IMR-90 (cell line): ENCODE data around the gene CDS2. TPM values are rescaled to one million over a fixed set of nuclear protein-coding genes. Genes with fewer than 3 reads are reported as not detected.

Source experiments
- ATAC-seq: fragments of 200-7000 bp; cut with Tn5 transposase; 2 replicates; pipeline ENCODE4 v1.9.1; 2020; ENCODE audit warnings: low read depth, mild to moderate bottlenecking, moderate library complexity
- BruUV-seq: library from RNA; stranded (reverse); fragments of 400-500 nt; replicated peaks from 2 replicates; lab custom pipeline; 2021; lab: Mats Ljungman, UMichigan
- CTCF ChIA-PET: fragments of 300-600 bp; formaldehyde crosslinking; extraction: SDS; loops from one replicate; lab custom pipeline; 2021; ENCODE audit warnings: antibody characterized with exemption; lab: Yijun Ruan, JAX
- POLR2A ChIA-PET: fragments of 300-600 bp; sonication (Branson Sonifier 250); formaldehyde crosslinking; loops from one replicate; lab custom pipeline; 2022; ENCODE audit warnings: antibody characterized with exemption; ENCODE audit not compliant: unreplicated experiment; lab: Charles Lee
- DNase-seq: peaks from one replicate; pipeline ENCODE4 v3.0.0; 2013
- H2AFZ ChIP-seq: replicated peaks from 2 replicates; pipeline ENCODE3; 2013; ENCODE audit warnings: low read length, mild to moderate bottlenecking; ENCODE audit not compliant: poor library complexity
- H2AK5ac ChIP-seq: 2 replicates; pipeline ENCODE4 v1.6.1; 2013; ENCODE audit warnings: low read depth, low read length, inconsistent platforms
- H2AK9ac ChIP-seq: replicated peaks from 2 replicates; pipeline ENCODE3; 2013; ENCODE audit warnings: mild to moderate bottlenecking, low read depth, low read length, moderate library complexity; ENCODE audit not compliant: poor library complexity
- H2BK120ac ChIP-seq: 2 replicates; pipeline ENCODE4 v1.6.1; 2013; ENCODE audit warnings: low read depth, low read length, inconsistent platforms
- H2BK15ac ChIP-seq: 3 replicates; pipeline ENCODE4 v1.6.1; 2013; ENCODE audit warnings: low read depth, low read length, inconsistent platforms
- H2BK20ac ChIP-seq: 2 replicates; pipeline ENCODE4 v1.6.1; 2013; ENCODE audit warnings: low read depth, mild to moderate bottlenecking, inconsistent platforms, low read length, moderate library complexity
- H2BK5ac ChIP-seq: 2 replicates; pipeline ENCODE4 v1.6.1; 2013; ENCODE audit warnings: mild to moderate bottlenecking, low read depth, low read length, inconsistent platforms; ENCODE audit not compliant: poor library complexity, severe bottlenecking
- H3K14ac ChIP-seq: replicated peaks from 2 replicates; pipeline ENCODE4 v1.6.1; 2013; ENCODE audit warnings: low read depth, low read length, inconsistent platforms
- H3K18ac ChIP-seq: 2 replicates; pipeline ENCODE4 v1.6.1; 2013; ENCODE audit warnings: low read depth, low read length, control low read depth
- H3K23ac ChIP-seq: 2 replicates; pipeline ENCODE4 v1.6.1; 2013; ENCODE audit warnings: low read depth, low read length, inconsistent platforms
- H3K27ac ChIP-seq: 2 replicates; pipeline ENCODE4 v1.5.1; 2013; ENCODE audit warnings: mild to moderate bottlenecking, control low read depth, low read length; ENCODE audit not compliant: insufficient read depth
- H3K27me3 ChIP-seq: 2 replicates; pipeline ENCODE4 v1.6.1; 2013; ENCODE audit warnings: low read length; ENCODE audit not compliant: control insufficient read depth, insufficient read depth
- H3K36me3 ChIP-seq: 2 replicates; pipeline ENCODE4 v1.6.1; 2013; ENCODE audit warnings: low read length, mixed read lengths; ENCODE audit not compliant: control insufficient read depth, insufficient read depth
- H3K4ac ChIP-seq: 2 replicates; pipeline ENCODE4 v1.6.1; 2013; ENCODE audit warnings: low read depth, low read length, inconsistent platforms
- H3K4me1 ChIP-seq: 2 replicates; pipeline ENCODE4 v1.6.1; 2013; ENCODE audit warnings: low read length, mixed read lengths; ENCODE audit not compliant: control insufficient read depth, insufficient read depth
- H3K4me2 ChIP-seq: 2 replicates; pipeline ENCODE4 v1.6.1; 2013; ENCODE audit warnings: low read depth, mild to moderate bottlenecking, control low read depth, low read length, moderate library complexity
- H3K4me3 ChIP-seq: 2 replicates; pipeline ENCODE4 v1.5.1; 2013; ENCODE audit warnings: low read depth, mild to moderate bottlenecking, control low read depth, low read length, moderate library complexity; ENCODE audit not compliant: insufficient read depth
- H3K56ac ChIP-seq: 2 replicates; pipeline ENCODE4 v1.6.1; 2013; ENCODE audit warnings: low read length, inconsistent platforms; ENCODE audit not compliant: insufficient read depth; ENCODE audit errors: extremely low read depth
- H3K79me1 ChIP-seq, 2 experiments: 2 replicates each; pipeline ENCODE4 v1.6.1; 2013; ENCODE audit warnings: low read length in 2 of 2, inconsistent platforms in 1 of 2, low read depth in 1 of 2
- H3K9ac ChIP-seq: 2 replicates; pipeline ENCODE4 v1.6.1; 2013; ENCODE audit warnings: low read depth, low read length, control low read depth
- H3K9me1 ChIP-seq: 2 replicates; pipeline ENCODE4 v1.6.1; 2013; ENCODE audit warnings: low read length, inconsistent platforms; ENCODE audit not compliant: insufficient read depth
- H3K9me3 ChIP-seq: 2 replicates; pipeline ENCODE4 v1.6.1; 2013; ENCODE audit warnings: low read length; ENCODE audit not compliant: control insufficient read depth, insufficient read depth
- H4K20me1 ChIP-seq: 2 replicates; pipeline ENCODE4 v1.6.1; 2013; ENCODE audit warnings: low read length, inconsistent platforms; ENCODE audit not compliant: insufficient read depth
- H4K5ac ChIP-seq: 2 replicates; pipeline ENCODE4 v1.6.1; 2013; ENCODE audit warnings: mild to moderate bottlenecking, low read depth, low read length, control low read depth
- H4K8ac ChIP-seq, 2 experiments: 2 replicates each; pipeline ENCODE4 v1.6.1; 2013; ENCODE audit warnings: low read depth in 2 of 2, low read length in 2 of 2, control low read depth in 1 of 2, inconsistent platforms in 1 of 2
- H4K91ac ChIP-seq: 2 replicates; pipeline ENCODE4 v1.6.1; 2013; ENCODE audit warnings: low read depth, low read length, inconsistent platforms; ENCODE audit not compliant: insufficient read depth
- MAZ ChIP-seq: IDR thresholded peaks from 2 replicates; pipeline ENCODE4 v1.6.1; 2012; ENCODE audit warnings: low read depth, mild to moderate bottlenecking, low read length, improper control_type of control experiment, moderate library complexity, borderline replicate concordance
- MXI1 ChIP-seq: IDR thresholded peaks from 2 replicates; pipeline ENCODE4 v1.6.1; 2012; ENCODE audit warnings: low read depth, mild to moderate bottlenecking, low read length, moderate library complexity, borderline replicate concordance
- RAD21 ChIP-seq: IDR thresholded peaks from 2 replicates; pipeline ENCODE4 v1.6.1; 2012; ENCODE audit warnings: low read length, improper control_type of control experiment
- RCOR1 ChIP-seq: IDR thresholded peaks from 2 replicates; pipeline ENCODE4 v1.6.1; 2012; ENCODE audit warnings: mild to moderate bottlenecking, low read length, improper control_type of control experiment; ENCODE audit not compliant: insufficient replicate concordance
- WGBS, 2 experiments: methylation state at CpG; one replicate each; pipeline versions ENCODE4 v1.1.5 to v1.1.7; 2013; ENCODE audit warnings: missing lambda C conversion rate in 2 of 2; ENCODE audit not compliant: insufficient read length in 1 of 2; ENCODE audit errors: extremely low coverage in 2 of 2; 5-methylcytosine and 5-hydroxymethylcytosine counted together
- dilution Hi-C: fragments of 300-500 bp; cut with HindIII; formaldehyde crosslinking; loops from one replicate; pipeline ENCODE4 v1.14.3; 2018; ENCODE audit warnings: low sequenced_read_pairs; ENCODE audit not compliant: unreplicated experiment
- in situ Hi-C: fragments of 300-500 bp; cut with MboI; formaldehyde crosslinking; loops from 3 replicates; pipeline ENCODE4 v1.14.3; 2019; ENCODE audit warnings: low sequenced_read_pairs, inconsistent platforms, mixed read lengths
- intact Hi-C: fragments of 100-400 bp; cut with micrococcal nuclease; formaldehyde crosslinking; loops from 2 replicates; pipeline ENCODE4 v1.10.0; 2022
- polyA plus RNA-seq, 3 experiments: library from polyadenylated mRNA; depleted of rRNA; stranded (reverse); fragments of >200 nt; gene quantifications; 2 replicates each; pipeline ENCODE4 v1.2.3, GENCODE V29; 2012; ENCODE audit warnings: low replicate concordance in 1 of 3
- total RNA-seq: library from RNA; depleted of rRNA; stranded (reverse); fragments of >200 nt; gene quantifications from 2 replicates; pipeline ENCODE4 v1.2.3, GENCODE V29; 2012

CDS2 gene
- total and polyA plus RNA-seq, 2 of the 4 experiments (the other 2 are of a cell fraction): 17.0 to 47.1 TPM

DNA sequence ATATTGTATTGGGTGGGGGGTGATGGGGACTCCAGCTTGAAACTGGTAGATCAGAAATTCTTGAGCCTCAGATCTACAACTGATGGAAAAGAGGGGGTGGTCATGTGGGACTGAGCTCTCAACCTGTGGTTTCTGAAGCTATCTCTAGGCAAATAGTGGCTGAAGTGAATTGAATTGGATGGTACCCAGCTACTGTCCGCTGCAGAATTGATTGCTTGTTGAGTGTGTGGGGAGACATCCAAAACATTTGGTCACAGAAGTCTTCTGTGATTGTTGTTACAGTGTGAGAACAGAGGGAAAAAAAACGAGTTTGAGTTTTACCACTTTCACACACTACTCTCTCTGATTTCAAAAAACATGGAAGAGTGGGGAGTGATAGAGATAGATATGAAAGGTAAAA lies 14.8 kb downstream of the CDS2 start:
- ChIA-PET POLR2A (no interaction called here), CTCF (no interaction called here)
- H3K27ac ChIP-seq: no peak overlapping the region
- no peak overlapping the region for H3K4me3 ChIP-seq
- no peak overlapping the region for H3K14ac ChIP-seq
- H3K27me3 ChIP-seq: no peaks in the 10 kb centered on the region
- no peak overlapping the region for H2BK5ac ChIP-seq
- no peaks in the 10 kb centered on the region; the same call in 1 of the 2 replicates for H3K36me3 ChIP-seq
- no peak overlapping the region for H3K56ac ChIP-seq
- H3K9ac ChIP-seq: no peak overlapping the region
- dilution Hi-C loops (no loop called here), intact Hi-C loops (loop anchor here (5.0 kb wide), 1 partner anchor 41 kb away; no protein-coding TSS in a partner anchor), in situ Hi-C loops (no loop called here)
- no peak overlapping the region for H2BK120ac ChIP-seq
- WGBS, 2 experiments: no CpG with 5 or more reads among the region's 2 CpGs
- H3K18ac ChIP-seq: no peak overlapping the region
- H2BK15ac ChIP-seq: no peak overlapping the region
- H2AK5ac ChIP-seq: no peak overlapping the region
- no peak overlapping the region for H4K5ac ChIP-seq
- no peak overlapping the region for H2AK9ac ChIP-seq
- H4K8ac ChIP-seq: no peak overlapping the region
- no peak overlapping the region for H2BK20ac ChIP-seq
- DNase-seq (no peak), ATAC-seq (no peak)
- H3K23ac ChIP-seq: no peak overlapping the region; the same call in 1 of the 2 replicates
- H3K9me3 ChIP-seq: no peaks in the 10 kb centered on the region
- no peak overlapping the region for H4K91ac ChIP-seq
- H4K20me1 ChIP-seq: peaks cover 40% of the 10 kb centered on the region
- no peak overlapping the region for H2AFZ ChIP-seq
- H3K4ac ChIP-seq: no peak overlapping the region
- TF ChIP-seq MXI1 (no peak), RCOR1 (no peak), RAD21 (no peak), MAZ (no peak)
- peaks cover 8% of the 10 kb centered on the region for H3K4me1 ChIP-seq
- H3K9me1 ChIP-seq: peaks cover 24% of the 10 kb centered on the region
- no TSS peak for BruUV-seq
- peaks cover 41 to 91% of the 10 kb centered on the region in 2 experiments for H3K79me1 ChIP-seq
- no peak overlapping the region for H3K4me2 ChIP-seq
